ENCODE measurements around the gene MYH6.
"Not testable (repeated sequence)": the region's sequence is repeated elsewhere in the genome, so short reads cannot be mapped to it uniquely, and the experiment has no call there.

The MYH6 gene

GRCh38 chr14:23389396-23389795 is 18.7 kb downstream of the MYH6 start:
- no peak for DNase-seq

- DNase-seq = no peak
Measured at GRCh38 chr14:23388996-23389395, 19.1 kb downstream of the MYH6 start.

GRCh38 chr14:23387916-23388882 is 19.9 kb downstream of the MYH6 start:
- DNase-seq = no peak

GRCh38 chr14:23386999-23387398 is 21.1 kb downstream of the MYH6 start:
- DNase-seq = no peak

- not testable (repeated sequence) for DNase-seq
Measured at GRCh38 chr14:23386266-23386657, 21.8 kb downstream of the MYH6 start.

GRCh38 chr14:23385642-23386265 is 22.3 kb downstream of the MYH6 start:
- DNase-seq = no peak

- no peak for DNase-seq
Measured at GRCh38 chr14:23385244-23385641, 22.8 kb downstream of the MYH6 start.

- no peak for DNase-seq
Measured at GRCh38 chr14:23384364-23385080, 23.6 kb downstream of the MYH6 start.

- DNase-seq = no peak
Measured at GRCh38 chr14:23382731-23383440, 25.2 kb downstream of the MYH6 start.

GRCh38 chr14:23382276-23382675 is 25.8 kb downstream of the MYH6 start:
- no peak for DNase-seq

GRCh38 chr14:23381871-23382270 is 26.2 kb downstream of the MYH6 start:
- DNase-seq = peak; percentile 30

- DNase-seq = no peak
Measured at GRCh38 chr14:23380976-23381375, 27.1 kb downstream of the MYH6 start.

GRCh38 chr14:23380197-23380914 is 27.7 kb downstream of the MYH6 start:
- no peak for DNase-seq

GRCh38 chr14:23379366-23380196 is 28.5 kb downstream of the MYH6 start:
- peak; percentile 23 for DNase-seq

GRCh38 chr14:23378612-23379220 is 29.4 kb downstream of the MYH6 start:
- no peak for DNase-seq

- DNase-seq = no peak
Measured at GRCh38 chr14:23377573-23378563, 30.2 kb downstream of the MYH6 start.

- DNase-seq = no peak
Measured at GRCh38 chr14:23377198-23377550, 30.9 kb downstream of the MYH6 start.

GRCh38 chr14:23376482-23377197 is 31.4 kb downstream of the MYH6 start, which contains the start of gene CMTM5:
Gene CMTM5 (plus strand): TSS chr14:23377046. CDS start chr14:23377252, 206 bp downstream.
- no peak for DNase-seq
